Ascending aorta (tissue), 2 donors: ENCODE results near the gene ZNF831. TPM values are rescaled to one million over a fixed set of nuclear protein-coding genes. Genes with fewer than 3 reads are reported as not detected.

Source experiments
- DNase-seq, 2 donors: peaks; one replicate each; pipeline ENCODE4 v3.0.0-alpha.2; 2019; ENCODE audit warnings: low spot score in 2 of 2
- H3K27ac ChIP-seq, 2 donors: fragments of 200-600 bp; sonication (generic); one replicate each; pipeline ENCODE4 v1.5.1; 2016 to 2017; ENCODE audit warnings: mild to moderate bottlenecking in 1 of 2
- H3K27me3 ChIP-seq: fragments of 200-600 bp; sonication (generic); one replicate; pipeline ENCODE4 v1.5.1; 2017
- H3K36me3 ChIP-seq, 2 donors: fragments of 200-600 bp; sonication (generic); one replicate each; pipeline ENCODE4 v1.5.1; 2016
- H3K4me1 ChIP-seq, 2 donors: fragments of 200-600 bp; sonication (generic); one replicate each; pipeline ENCODE4 v1.5.1; 2016 to 2017; ENCODE audit warnings: mild to moderate bottlenecking in 1 of 2
- H3K4me3 ChIP-seq, 2 donors: fragments of 200-600 bp; sonication (generic); one replicate each; pipeline ENCODE4 v1.5.1; 2016 to 2017; ENCODE audit warnings: mild to moderate bottlenecking in 1 of 2
- H3K9me3 ChIP-seq, 2 donors: fragments of 200-600 bp; sonication (generic); one replicate each; pipeline ENCODE4 v1.5.1; 2016
- CTCF ChIP-seq, 3 experiments: fragments of 200-600 bp in 2 of 3; fragments of 450-650 bp in 1 of 3; sonication (generic) in 2 of 3; IDR thresholded peaks; one replicate each; pipeline ENCODE4 v1.5.1; 2016 to 2019; ENCODE audit warnings: antibody characterized with exemption in 3 of 3, mild to moderate bottlenecking in 1 of 3, moderate library complexity in 1 of 3
- intact Hi-C: fragments of 100-400 bp; cut with DNase I; formaldehyde crosslinking; loops from one replicate; pipeline ENCODE4 v1.15.1; 2023
- total RNA-seq: library from RNA; depleted of rRNA; stranded (reverse); fragments of >200 nt; gene quantifications from one replicate; pipeline ENCODE4 v1.1.0, GENCODE V29; 2016

The ZNF831 gene
- total RNA-seq, 1 donor from 2014 or later = 0.53 TPM

- Histone ChIP-seq H3K9me3 (no peaks in the 10 kb centered on the region), H3K27ac (no peak overlapping the region), H3K36me3 (no peaks in the 10 kb centered on the region), H3K4me1 (no peaks in the 10 kb centered on the region), H3K27me3 (no peaks in the 10 kb centered on the region), H3K4me3 (no peak overlapping the region)
- DNase-seq = no peak
- intact Hi-C loops = no loop called here
- TF ChIP-seq CTCF (IDR thresholded peaks at IDR 0.05) = no peak
Observed at GRCh38 chr20:59265298-59265697, 101.7 kb downstream of the ZNF831 start.

GRCh38 chr20:59268870-59269269, 105.2 kb downstream of the ZNF831 start:
- Histone ChIP-seq H3K4me1 (no peaks in the 10 kb centered on the region), H3K27me3 (no peaks in the 10 kb centered on the region), H3K36me3 (no peaks in the 10 kb centered on the region), H3K4me3 (no peak overlapping the region), H3K27ac (no peak overlapping the region), H3K9me3 (no peaks in the 10 kb centered on the region)
- intact Hi-C loops = no loop called here
- no peak for TF ChIP-seq CTCF (IDR thresholded peaks at IDR 0.05)
- DNase-seq = no peak

- TF ChIP-seq CTCF (IDR thresholded peaks at IDR 0.05) = no peak
- no peak overlapping the region for H3K27ac ChIP-seq
- H3K4me3 ChIP-seq = no peak overlapping the region
- H3K36me3 ChIP-seq = no peaks in the 10 kb centered on the region
- no peaks in the 10 kb centered on the region for H3K9me3 ChIP-seq
- no peaks in the 10 kb centered on the region for H3K27me3 ChIP-seq
- intact Hi-C loops = no loop called here
- DNase-seq = no peak
- H3K4me1 ChIP-seq = no peaks in the 10 kb centered on the region
Observed at GRCh38 chr20:59269411-59270025, 105.9 kb downstream of the ZNF831 start.

- Histone ChIP-seq H3K27ac (no peak overlapping the region), H3K9me3 (no peaks in the 10 kb centered on the region), H3K27me3 (no peaks in the 10 kb centered on the region), H3K36me3 (no peaks in the 10 kb centered on the region), H3K4me3 (no peak overlapping the region), H3K4me1 (no peaks in the 10 kb centered on the region)
- intact Hi-C loops = no loop called here
- no peak for TF ChIP-seq CTCF (IDR thresholded peaks at IDR 0.05)
- no peak for DNase-seq
Observed at GRCh38 chr20:59270380-59270779, 106.8 kb downstream of the ZNF831 start.

GRCh38 chr20:59273739-59274357, 110.2 kb downstream of the ZNF831 start:
- Histone ChIP-seq H3K4me1 (no peaks in the 10 kb centered on the region), H3K27ac (no peak overlapping the region), H3K36me3 (no peaks in the 10 kb centered on the region), H3K4me3 (no peak overlapping the region), H3K27me3 (no peaks in the 10 kb centered on the region), H3K9me3 (no peaks in the 10 kb centered on the region)
- no peak for TF ChIP-seq CTCF (IDR thresholded peaks at IDR 0.05)
- DNase-seq = no peak
- intact Hi-C loops = no loop called here
